Neutrophil (primary cell): ENCODE measurements around the gene ADD3.

Experiments used
- H3K27ac ChIP-seq: fragments of 200-600 bp; sonication (generic); 2 replicates; pipeline ENCODE4 v1.5.1; 2016; ENCODE audit warnings: mild to moderate bottlenecking, moderate library complexity
- H3K27me3 ChIP-seq: fragments of 200-600 bp; sonication (generic); 2 replicates; pipeline ENCODE4 v1.6.0; 2016; ENCODE audit warnings: mild to moderate bottlenecking
- H3K36me3 ChIP-seq: fragments of 200-600 bp; sonication (generic); 2 replicates; pipeline ENCODE4 v1.5.1; 2017
- H3K4me1 ChIP-seq, 2 experiments: fragments of 200-600 bp in 1 of 2; sonication (generic) in 1 of 2; 1 replicate in 1 of 2; 2 replicates in 1 of 2; pipeline versions ENCODE4 v1.5.1 to v1.6.1; 2013 to 2016; ENCODE audit warnings: low read depth in 1 of 2, low read length in 1 of 2, mild to moderate bottlenecking in 1 of 2, moderate library complexity in 1 of 2; ENCODE audit not compliant: control insufficient read depth in 1 of 2, insufficient read depth in 1 of 2
- H3K4me3 ChIP-seq, 2 experiments: fragments of 200-600 bp in 1 of 2; sonication (generic) in 1 of 2; 1 replicate in 1 of 2; 2 replicates in 1 of 2; pipeline ENCODE4 v1.5.1; 2013 to 2016; ENCODE audit warnings: low read depth in 1 of 2, low read length in 1 of 2, mild to moderate bottlenecking in 1 of 2, moderate library complexity in 1 of 2
- H3K9me3 ChIP-seq: fragments of 200-600 bp; sonication (generic); 2 replicates; pipeline ENCODE4 v1.5.1; 2016
- CTCF ChIP-seq: fragments of 200-600 bp; sonication (generic); IDR thresholded peaks from 2 replicates; pipeline ENCODE4 v1.5.1; 2016; ENCODE audit warnings: antibody characterized with exemption

ADD3 gene

GRCh38 chr10:110022716-110023504 is 15.1 kb downstream of the ADD3 start:
- no peaks in the 10 kb centered on the region for H3K27me3 ChIP-seq
- H3K4me3 ChIP-seq, result peak overlapping the region in 1 of 2 experiments; percentile 33
- TF ChIP-seq CTCF, result no peak
- H3K4me1 ChIP-seq, result peaks cover 71 to 82% of the 10 kb centered on the region in 2 experiments
- no peaks in the 10 kb centered on the region for H3K36me3 ChIP-seq
- H3K27ac ChIP-seq, result peak overlapping the region; percentile 80
- no peaks in the 10 kb centered on the region for H3K9me3 ChIP-seq

GRCh38 chr10:110023785-110024465 is 16.1 kb downstream of the ADD3 start:
- Histone ChIP-seq H3K36me3 (no peaks in the 10 kb centered on the region), H3K27me3 (no peaks in the 10 kb centered on the region), H3K4me3 (peak overlapping the region; percentile 19 to 33), H3K4me1 (peaks cover 69 to 79% of the 10 kb centered on the region in 2 experiments), H3K9me3 (no peaks in the 10 kb centered on the region), H3K27ac (peak overlapping the region; percentile 80)
- no peak for TF ChIP-seq CTCF

- no peak overlapping the region for H3K27ac ChIP-seq
- no peaks in the 10 kb centered on the region for H3K36me3 ChIP-seq
- no peaks in the 10 kb centered on the region for H3K9me3 ChIP-seq
- no peak for TF ChIP-seq CTCF
- H3K4me3 ChIP-seq, result no peak overlapping the region
- H3K4me1 ChIP-seq, result peaks cover 19 to 46% of the 10 kb centered on the region in 2 experiments
- H3K27me3 ChIP-seq, result no peaks in the 10 kb centered on the region
Observed at GRCh38 chr10:110029450-110029849, 21.7 kb downstream of the ADD3 start.

GRCh38 chr10:110032801-110033700 is 25.3 kb downstream of the ADD3 start:
- TF ChIP-seq CTCF, result no peak
- peaks cover 11 to 34% of the 10 kb centered on the region in 2 experiments for H3K4me1 ChIP-seq
- H3K4me3 ChIP-seq, result no peak overlapping the region
- no peaks in the 10 kb centered on the region for H3K27me3 ChIP-seq
- no peak overlapping the region for H3K27ac ChIP-seq
- H3K36me3 ChIP-seq, result no peaks in the 10 kb centered on the region
- no peaks in the 10 kb centered on the region for H3K9me3 ChIP-seq

- Histone ChIP-seq H3K4me1 (peaks cover 11 to 34% of the 10 kb centered on the region in 2 experiments), H3K4me3 (no peak overlapping the region)
- no peak for TF ChIP-seq CTCF
Observed at GRCh38 chr10:110033701-110034235, 26.0 kb downstream of the ADD3 start.

More at GRCh38 chr10:110033701-110034235, 26.0 kb downstream of the ADD3 start:
- Histone ChIP-seq H3K27me3 (no peaks in the 10 kb centered on the region), H3K36me3 (no peaks in the 10 kb centered on the region), H3K27ac (no peak overlapping the region), H3K9me3 (no peaks in the 10 kb centered on the region)
